ENCODE data around the gene AGAP4. TPM values are rescaled to one million over a fixed set of nuclear protein-coding genes. Genes with fewer than 3 reads are reported as not detected.
"Not testable (repeated sequence)": the region's sequence is repeated elsewhere in the genome, so short reads cannot be mapped to it uniquely, and the experiment has no call there.

Gene AGAP4
- total RNA-seq, 1 experiment from 2014 or later, result 20.4 TPM

DNA sequence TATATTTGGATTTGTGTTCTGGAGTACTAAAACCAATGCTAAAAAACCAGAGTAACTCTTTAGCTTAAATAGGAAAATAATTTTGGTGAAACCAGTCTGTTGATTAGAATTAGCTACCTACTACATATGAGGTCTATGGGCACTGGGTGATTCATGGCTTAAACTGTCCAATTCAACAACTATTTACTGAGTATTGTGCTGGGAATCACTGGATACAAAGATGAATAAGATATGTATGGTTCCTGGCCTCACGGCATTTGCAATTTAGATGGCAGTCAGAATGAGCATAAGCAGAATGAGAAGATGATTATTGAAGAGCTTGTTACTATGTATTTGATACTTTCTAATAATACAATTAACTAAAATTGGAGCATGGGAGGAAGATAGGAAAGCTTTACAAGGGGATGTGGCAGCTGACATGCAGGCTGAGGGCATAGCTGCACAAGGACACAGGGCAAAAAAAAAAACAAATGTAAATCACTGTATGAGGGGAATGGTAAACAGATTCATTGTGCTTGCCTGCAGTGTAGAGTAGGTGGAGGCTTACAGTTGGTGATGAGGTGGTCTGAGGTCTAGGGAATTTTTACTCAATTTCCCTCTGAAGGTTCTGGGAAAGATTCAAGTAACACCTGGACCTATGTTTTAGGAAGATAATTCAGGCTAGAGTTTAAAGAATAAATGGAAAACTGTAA is 42.4 kb upstream of the AGAP4 start:
- H3K27me3 ChIP-seq (ENCODE audit: insufficient read depth, low read length); H2BK12ac ChIP-seq (ENCODE audit: insufficient read length, low read depth, low read length); H2BK15ac ChIP-seq (ENCODE audit: low read depth, low read length); H3K79me2 ChIP-seq (ENCODE audit: insufficient read depth, low read length); H4K91ac ChIP-seq (ENCODE audit: insufficient read length, low read depth, low read length); H2AFZ ChIP-seq (ENCODE audit: low read length); H3K23ac ChIP-seq (ENCODE audit: insufficient read length, low read depth, low read length); H3K4me1 ChIP-seq (ENCODE audit: insufficient read depth, low read length); H2AK5ac ChIP-seq (ENCODE audit: insufficient read length, low read length); H3K79me1 ChIP-seq (ENCODE audit: insufficient read depth, low read depth, low read length, poor library complexity, severe bottlenecking); H3K9me3 Mint-ChIP-seq; H3K14ac ChIP-seq (ENCODE audit: insufficient read depth, low read length); H3K4ac ChIP-seq (ENCODE audit: low read depth, low read length); DNase-seq; H3K18ac ChIP-seq (ENCODE audit: insufficient read length, low read depth, low read length); H3K9ac ChIP-seq (ENCODE audit: extremely low read depth, insufficient read length, low read length); H2BK5ac ChIP-seq (ENCODE audit: insufficient read length, low read length); H3K4me2 ChIP-seq (ENCODE audit: insufficient read depth, insufficient read length, low read length); H3K4me3 Mint-ChIP-seq; H4K20me1 ChIP-seq (ENCODE audit: control insufficient read depth, insufficient read depth, insufficient read length); H3K36me3 Mint-ChIP-seq (ENCODE audit: insufficient read depth in 1 of 3, low read depth in 3 of 3); H3K23me2 ChIP-seq (ENCODE audit: insufficient read length, low read depth, low read length, poor library complexity, severe bottlenecking); H3K27me3 Mint-ChIP-seq (ENCODE audit: low read depth); H4K5ac ChIP-seq (ENCODE audit: insufficient read length, low read depth, low read length); H3K56ac ChIP-seq (ENCODE audit: insufficient read length, low read depth, low read length); H3K27ac Mint-ChIP-seq; H3K27ac ChIP-seq (ENCODE audit: insufficient read length, low read depth, low read length); H2BK20ac ChIP-seq (ENCODE audit: low read depth, low read length, poor library complexity, severe bottlenecking); H3T11ph ChIP-seq (ENCODE audit: low read length); H3K4me1 Mint-ChIP-seq; H2BK120ac ChIP-seq (ENCODE audit: low read depth, low read length, poor library complexity, severe bottlenecking); H4K8ac ChIP-seq (replicated peaks; ENCODE audit: insufficient read length, low read depth, low read length); H3K9me3 ChIP-seq (ENCODE audit: control insufficient read depth, low read depth, low read length): not testable (repeated sequence)
- no CpG with 5 or more reads among the region's 1 CpG for WGBS (ENCODE audit: extremely low coverage, insufficient read length, low lambda C conversion rate)

DNA sequence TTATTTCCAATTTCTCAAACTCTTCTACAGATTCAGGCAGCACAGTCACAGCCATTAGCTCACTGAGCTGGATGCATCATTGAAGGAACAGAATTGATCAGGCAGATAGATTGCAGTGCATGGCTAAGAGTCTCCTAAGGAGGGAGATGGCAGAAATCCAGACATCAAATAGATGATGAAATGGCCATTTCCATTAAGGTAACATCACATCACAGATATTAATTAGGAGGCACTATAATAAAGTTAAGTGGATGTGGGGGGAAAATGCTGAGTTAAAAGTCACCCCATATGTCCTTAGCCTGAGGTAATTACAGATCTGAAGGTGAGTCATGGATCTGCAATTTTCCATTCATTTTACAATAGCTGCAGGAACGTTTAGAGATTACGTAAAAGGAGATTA is 35.6 kb upstream of the AGAP4 start:
- not testable (repeated sequence) for H3K56ac ChIP-seq (ENCODE audit: insufficient read length, low read depth, low read length); DNase-seq; H3K4me1 ChIP-seq (ENCODE audit: insufficient read depth, low read length); H3K23ac ChIP-seq (ENCODE audit: insufficient read length, low read depth, low read length); H2BK20ac ChIP-seq (ENCODE audit: low read depth, low read length, poor library complexity, severe bottlenecking); H4K91ac ChIP-seq (ENCODE audit: insufficient read length, low read depth, low read length); H2BK5ac ChIP-seq (ENCODE audit: insufficient read length, low read length); H4K5ac ChIP-seq (ENCODE audit: insufficient read length, low read depth, low read length); H3K27ac Mint-ChIP-seq; H3K9me3 Mint-ChIP-seq; H3T11ph ChIP-seq (ENCODE audit: low read length); H2BK15ac ChIP-seq (ENCODE audit: low read depth, low read length); H3K23me2 ChIP-seq (ENCODE audit: insufficient read length, low read depth, low read length, poor library complexity, severe bottlenecking); H3K4ac ChIP-seq (ENCODE audit: low read depth, low read length); H3K4me3 Mint-ChIP-seq; H3K27ac ChIP-seq (ENCODE audit: insufficient read length, low read depth, low read length); H3K4me1 Mint-ChIP-seq; H3K27me3 ChIP-seq (ENCODE audit: insufficient read depth, low read length); H3K14ac ChIP-seq (ENCODE audit: insufficient read depth, low read length); H3K9me3 ChIP-seq (ENCODE audit: control insufficient read depth, low read depth, low read length); H4K20me1 ChIP-seq (ENCODE audit: control insufficient read depth, insufficient read depth, insufficient read length); H3K27me3 Mint-ChIP-seq (ENCODE audit: low read depth); H3K9ac ChIP-seq (ENCODE audit: extremely low read depth, insufficient read length, low read length); H2AK5ac ChIP-seq (ENCODE audit: insufficient read length, low read length); H3K79me2 ChIP-seq (ENCODE audit: insufficient read depth, low read length); H2BK12ac ChIP-seq (ENCODE audit: insufficient read length, low read depth, low read length); H2BK120ac ChIP-seq (ENCODE audit: low read depth, low read length, poor library complexity, severe bottlenecking); H3K18ac ChIP-seq (ENCODE audit: insufficient read length, low read depth, low read length); H3K36me3 Mint-ChIP-seq (ENCODE audit: insufficient read depth in 1 of 3, low read depth in 3 of 3); H3K79me1 ChIP-seq (ENCODE audit: insufficient read depth, low read depth, low read length, poor library complexity, severe bottlenecking); H3K4me2 ChIP-seq (ENCODE audit: insufficient read depth, insufficient read length, low read length); H2AFZ ChIP-seq (ENCODE audit: low read length); H4K8ac ChIP-seq (replicated peaks; ENCODE audit: insufficient read length, low read depth, low read length)
- WGBS (ENCODE audit: extremely low coverage, insufficient read length, low lambda C conversion rate), result no CpG with 5 or more reads among the region's 2 CpGs

All from H9 (cell line).